HG02623 (cell line): ENCODE results near the gene CHAC1.
A peak's percentile ranks its signal among the peaks of the same experiment; 100 is the strongest.
"Not testable (repeated sequence)": the region's sequence is repeated elsewhere in the genome, so short reads cannot be mapped to it uniquely, and the experiment has no call there.

Experiments used
- ATAC-seq: cut with Tn5 transposase; IDR thresholded peaks from one replicate; pipeline ENCODE4 v1.9.1; 2021; ENCODE audit warnings: moderate library complexity; ENCODE audit not compliant: unreplicated experiment

The CHAC1 gene

DNA sequence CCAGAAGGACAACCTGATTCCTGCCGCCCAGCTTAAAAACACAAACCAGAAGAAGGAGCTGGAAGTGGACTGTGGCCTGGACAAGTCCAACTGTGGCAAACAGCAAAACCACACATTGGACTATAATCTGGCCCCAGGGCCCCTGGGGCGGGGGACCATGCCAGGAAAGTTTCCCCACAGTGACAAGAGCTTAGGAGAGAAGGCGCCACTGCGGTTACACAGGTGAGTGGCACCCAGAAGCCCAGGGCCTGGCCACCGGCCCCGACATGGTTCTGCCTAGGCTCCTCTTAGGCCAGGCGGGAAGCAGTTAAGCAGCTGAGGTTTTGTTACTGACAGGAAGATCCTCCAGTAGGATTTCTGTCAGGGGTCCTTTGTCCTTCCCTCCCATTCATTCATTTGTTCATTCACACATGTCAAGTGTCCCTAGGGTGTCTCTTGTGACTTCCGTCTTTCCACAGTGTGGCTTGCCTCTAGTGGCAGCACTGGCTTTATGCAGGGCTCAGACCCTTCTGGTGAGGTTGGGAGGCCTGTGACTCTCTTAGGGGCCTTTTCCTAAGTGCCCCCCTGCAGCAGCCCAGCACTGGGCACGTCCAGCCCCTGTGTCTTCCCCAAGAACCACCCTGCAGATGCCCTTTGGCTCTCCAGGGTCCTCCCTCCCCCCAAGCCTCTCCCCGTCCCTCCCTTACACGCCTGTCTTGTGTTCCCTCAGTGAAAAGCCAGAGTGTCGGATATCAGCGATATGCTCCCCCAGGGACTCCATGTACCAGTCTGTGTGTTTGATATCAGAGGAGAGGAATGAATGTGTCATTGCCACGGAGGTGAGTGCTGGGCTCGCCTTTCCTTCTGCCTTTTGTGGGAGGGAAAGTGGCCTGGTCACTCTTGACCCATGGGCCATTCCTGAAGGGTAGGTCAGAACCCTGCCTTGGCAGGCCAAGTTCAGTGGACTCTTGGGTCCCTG, 16.3 kb upstream of the CHAC1 start:
- ATAC-seq = no peak

DNA sequence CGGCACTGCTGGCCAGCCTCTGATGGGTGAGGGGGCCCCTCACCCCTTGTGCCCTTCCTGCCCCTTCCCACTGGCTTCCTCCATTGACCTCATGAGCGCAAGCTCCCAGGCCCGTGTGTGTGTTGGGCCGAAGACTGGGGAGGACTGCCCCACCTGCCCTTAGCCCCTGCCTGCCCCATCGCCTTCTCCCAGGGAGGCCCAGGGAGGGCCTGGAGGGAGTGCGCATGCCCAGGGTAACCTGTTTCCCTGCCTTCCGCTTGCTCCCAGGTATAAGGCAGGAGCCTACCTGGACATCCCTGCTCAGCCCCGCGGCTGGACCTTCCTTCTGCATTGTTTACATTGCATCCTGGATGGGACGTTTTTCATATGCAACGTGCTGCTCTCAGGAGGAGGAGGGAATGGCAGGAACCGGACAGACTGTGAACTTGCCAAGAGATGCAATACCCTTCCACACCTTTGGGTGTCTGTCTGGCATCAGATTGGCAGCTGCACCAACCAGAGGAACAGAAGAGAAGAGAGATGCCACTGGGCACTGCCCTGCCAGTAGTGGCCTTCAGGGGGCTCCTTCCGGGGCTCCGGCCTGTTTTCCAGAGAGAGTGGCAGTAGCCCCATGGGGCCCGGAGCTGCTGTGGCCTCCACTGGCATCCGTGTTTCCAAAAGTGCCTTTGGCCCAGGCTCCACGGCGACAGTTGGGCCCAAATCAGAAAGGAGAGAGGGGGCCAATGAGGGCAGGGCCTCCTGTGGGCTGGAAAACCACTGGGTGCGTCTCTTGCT, 15.3 kb upstream of the CHAC1 start:
- no peak for ATAC-seq

DNA sequence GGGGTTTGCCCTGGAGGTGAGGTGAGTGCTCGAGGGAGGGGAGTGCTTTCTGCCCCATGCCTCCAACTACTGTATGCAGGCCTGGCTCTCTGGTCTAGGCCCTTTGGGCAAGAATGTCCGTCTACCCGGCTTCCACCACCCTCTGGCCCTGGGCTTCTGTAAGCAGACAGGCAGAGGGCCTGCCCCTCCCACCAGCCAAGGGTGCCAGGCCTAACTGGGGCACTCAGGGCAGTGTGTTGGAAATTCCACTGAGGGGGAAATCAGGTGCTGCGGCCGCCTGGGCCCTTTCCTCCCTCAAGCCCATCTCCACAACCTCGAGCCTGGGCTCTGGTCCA, 14.8 kb upstream of the CHAC1 start:
- no peak for ATAC-seq

DNA sequence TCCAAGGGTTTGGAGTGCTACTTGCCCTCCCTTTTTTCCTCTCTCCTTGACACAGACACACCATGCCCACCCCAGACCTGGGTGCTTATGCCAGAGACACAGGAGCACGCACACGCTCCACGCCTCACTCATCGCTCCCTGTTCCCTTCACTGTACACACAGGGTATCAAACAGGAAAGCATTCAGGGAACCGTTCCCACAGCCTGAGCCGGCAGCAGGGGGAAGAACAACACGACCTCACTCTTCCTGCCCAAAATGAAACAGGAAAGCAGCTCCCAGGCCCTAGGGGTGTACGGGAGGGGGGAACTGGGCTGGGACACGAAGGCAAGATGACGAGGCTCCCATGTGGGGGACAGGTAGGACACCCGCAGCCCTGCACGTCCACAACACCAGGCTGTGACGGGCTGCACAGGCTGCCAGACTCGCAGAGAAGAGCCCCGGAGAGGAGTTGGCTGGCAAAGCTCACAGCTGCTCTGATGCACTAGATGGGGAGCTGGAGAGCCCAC, 12.9 kb upstream of the CHAC1 start:
- ATAC-seq = no peak

DNA sequence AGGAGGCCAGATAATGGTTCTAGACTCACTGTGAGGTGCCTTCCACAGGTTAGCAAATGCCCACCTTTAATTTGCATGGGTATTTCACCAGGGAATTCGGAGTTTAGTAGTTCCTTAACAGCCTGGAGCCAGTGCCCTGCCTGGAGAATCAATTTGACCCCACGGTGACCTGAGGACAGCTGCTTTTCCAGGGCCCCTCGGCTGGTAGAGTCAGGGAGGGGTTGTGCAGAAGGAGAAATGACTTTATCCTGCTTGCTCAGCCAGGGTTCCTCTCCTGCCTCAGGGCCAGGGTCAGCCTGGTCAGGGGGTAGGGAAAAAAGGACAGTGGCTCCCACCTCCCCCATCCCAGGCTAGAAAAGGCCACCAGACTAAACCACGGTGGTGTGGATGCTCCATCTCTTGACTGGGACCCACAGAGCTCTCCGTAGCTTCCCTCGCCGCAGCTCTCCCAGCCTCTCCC, 12.2 kb upstream of the CHAC1 start:
- ATAC-seq = no peak

DNA sequence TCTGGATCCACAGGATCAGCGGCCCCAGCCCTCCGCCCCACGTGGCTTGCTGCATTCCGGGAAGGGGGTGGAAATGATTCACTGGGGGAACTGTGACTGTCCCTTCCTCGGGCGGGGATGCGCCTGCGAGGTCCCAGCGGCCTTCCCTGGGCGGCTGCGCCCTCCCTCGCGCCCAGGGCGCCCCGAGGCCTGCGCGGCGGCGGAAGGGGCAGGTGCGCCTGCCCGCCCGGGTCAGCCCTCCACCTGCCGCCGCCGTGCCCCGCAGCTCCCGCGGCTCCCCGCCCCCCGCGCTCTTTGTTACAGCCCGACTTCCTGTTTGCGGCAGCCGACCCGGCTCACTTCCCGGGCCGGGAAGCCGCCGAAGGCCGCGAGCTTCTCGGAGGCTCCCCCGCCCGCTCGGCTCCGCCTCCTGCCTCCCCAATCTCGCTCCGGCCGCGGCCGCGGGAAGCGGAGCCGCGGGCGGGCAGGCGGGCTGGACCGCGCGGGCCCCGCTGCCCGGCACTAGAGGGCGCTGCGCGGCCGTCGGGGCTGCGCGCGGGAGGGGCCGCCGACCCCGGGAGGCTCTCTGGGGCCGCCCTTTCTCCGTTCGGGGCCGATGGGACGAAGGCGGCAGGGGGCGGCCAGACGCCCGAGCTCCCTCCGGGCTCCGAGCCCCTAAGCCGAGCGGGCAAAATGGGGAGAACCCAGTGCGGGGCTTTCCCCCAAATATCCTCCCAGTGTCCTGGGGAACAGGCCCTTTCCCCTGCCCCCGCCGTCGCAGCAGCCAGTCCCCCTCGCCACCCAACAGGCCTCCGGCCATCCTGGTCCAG, 11.5 kb upstream of the CHAC1 start:
- ATAC-seq = peak; percentile 63

DNA sequence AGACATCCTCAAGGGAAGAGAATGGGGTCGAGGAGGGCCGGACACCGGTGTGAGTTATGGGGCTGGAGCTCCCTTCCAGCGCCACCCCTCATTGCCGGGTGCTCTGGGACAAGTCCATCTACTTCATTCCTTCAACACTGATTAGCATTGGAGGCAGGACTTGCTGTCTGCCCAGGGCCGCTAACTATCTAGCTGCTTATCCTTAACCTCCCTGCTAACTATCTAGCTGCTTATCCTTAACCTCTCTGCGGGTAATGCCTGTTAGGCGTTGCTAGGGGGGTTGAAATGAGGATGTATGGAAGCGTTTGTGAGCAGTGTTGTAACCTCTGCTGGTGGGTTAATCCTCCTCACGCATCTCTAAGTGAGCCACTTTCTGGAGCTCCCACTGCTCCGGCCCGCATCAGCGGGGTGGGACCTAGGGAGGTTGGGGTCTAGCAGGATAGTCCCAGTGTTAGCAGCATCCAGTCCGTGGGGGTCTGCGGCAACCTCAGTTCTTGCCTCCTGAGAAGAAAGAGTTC, 10.9 kb upstream of the CHAC1 start:
- no peak for ATAC-seq

DNA sequence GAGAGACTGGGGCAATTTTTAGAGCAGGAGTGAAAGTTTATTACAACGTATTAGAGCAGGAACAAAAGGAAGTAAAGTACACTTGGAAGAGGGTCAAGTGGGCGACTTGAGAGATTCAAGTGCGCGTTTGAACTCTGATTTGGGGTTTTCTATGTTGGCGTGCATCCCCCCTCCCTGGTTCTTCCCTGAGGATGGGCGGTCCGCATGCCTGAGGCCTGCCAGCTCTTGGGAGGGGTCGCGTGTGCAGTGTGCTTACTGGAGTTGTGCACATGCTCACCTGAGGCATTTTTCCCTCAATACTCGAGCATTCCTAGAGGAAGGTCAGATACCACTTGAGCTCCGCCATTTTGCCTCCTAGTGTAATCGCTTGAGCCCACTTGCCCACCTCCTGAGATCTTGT, 10.4 kb upstream of the CHAC1 start:
- no peak for ATAC-seq

DNA sequence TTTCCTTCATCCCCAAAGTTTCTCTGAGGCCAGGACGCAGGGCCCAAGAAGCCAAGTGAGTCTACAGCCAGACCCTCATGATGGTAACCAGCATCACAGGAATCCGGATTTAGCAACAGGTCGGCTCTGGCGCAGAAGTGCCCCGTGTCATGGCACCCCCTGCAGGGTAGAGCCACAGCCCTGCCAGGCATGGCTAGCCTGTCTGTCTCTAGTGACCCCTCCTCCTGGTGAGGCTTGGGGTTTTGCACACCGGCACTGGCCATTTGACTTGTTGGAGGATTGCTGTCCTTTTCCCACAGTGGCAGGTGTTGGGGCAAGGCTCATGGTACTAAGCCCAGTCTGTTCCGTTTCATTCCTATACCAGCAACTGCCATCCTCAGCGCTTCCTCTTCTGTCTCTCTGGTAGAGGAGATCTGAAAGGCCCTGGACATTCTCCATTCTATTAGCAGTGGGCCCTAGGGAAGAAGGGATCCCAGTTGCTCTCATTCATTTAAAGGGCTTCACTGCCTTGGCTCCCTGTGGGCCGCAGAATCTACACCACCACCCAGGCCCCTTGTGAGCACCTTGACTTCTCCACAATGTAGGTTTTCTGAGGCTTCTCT, 9.4 kb upstream of the CHAC1 start:
- no peak for ATAC-seq

DNA sequence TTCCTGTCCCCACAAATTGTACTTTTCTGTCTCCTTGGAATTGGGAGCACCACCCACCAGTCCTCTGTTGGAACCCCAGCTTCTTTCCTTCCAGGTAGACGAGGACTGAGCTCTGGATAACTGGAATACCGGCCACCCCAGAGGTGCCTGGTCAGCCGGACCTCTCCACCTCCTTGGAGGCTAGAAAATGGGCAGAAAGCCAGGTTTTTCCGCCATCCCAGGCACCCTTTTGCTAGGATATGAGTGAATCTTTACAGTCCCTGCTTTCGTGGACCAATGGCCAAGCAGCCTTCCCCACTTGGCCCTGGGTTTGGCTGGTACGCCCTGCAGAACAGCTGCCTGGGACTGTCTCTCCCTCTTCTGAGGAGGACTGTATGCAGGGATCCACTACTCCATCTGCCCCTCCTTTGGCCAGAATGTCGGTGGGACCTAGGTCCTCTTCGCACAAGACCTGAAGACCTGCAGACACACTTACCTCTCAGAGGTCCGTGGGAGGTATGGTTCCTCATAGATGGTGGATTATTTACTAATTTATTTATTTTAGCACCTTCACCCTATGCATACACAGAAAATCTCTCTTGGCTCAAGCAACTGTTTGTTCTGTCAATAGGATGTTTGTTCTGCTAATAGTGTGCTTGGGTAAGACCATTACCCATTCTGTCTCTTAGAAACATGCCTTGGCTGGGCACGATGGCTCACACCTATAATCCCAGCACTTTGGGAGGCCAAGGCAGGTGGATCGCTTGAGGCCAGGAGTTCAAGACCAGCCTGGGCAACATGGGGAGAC, 8.6 kb upstream of the CHAC1 start:
- no peak for ATAC-seq

DNA sequence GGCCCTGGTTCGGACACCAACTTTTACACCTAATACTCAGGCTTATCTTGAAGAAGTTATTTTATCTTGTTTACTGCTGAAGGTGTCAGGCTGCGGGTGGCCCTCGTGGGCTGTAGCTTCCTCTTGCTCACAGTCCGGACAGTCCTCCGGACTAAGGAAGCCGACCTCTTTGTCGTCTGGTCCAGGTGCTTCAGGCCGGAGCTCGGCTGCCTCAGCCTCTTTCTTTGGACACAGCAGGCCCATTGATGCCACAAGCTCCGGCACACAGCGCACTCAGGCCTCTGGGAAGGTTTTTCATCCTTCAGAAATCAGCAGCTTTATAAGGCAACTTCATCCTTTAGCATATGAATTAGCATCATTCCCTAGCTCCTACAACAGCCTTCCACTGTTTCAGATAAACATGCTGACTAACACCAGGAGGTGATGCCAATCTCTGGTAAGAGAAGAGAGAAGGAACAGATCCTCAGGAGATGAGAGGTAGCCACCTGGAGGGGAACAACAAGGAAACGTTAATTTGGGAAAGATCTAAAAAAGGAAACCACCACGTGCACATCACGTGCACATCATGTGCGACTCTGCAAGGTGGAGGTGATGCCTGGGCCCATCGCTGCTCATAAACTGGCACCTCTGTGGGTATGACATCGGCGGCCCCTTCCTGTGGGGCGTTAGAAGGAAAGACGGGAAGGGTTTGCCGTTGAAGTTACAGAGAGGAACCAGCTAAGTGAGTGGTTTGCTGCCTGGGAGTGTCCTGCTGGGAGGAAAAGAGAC, 4.4 kb upstream of the CHAC1 start:
- ATAC-seq = no peak

DNA sequence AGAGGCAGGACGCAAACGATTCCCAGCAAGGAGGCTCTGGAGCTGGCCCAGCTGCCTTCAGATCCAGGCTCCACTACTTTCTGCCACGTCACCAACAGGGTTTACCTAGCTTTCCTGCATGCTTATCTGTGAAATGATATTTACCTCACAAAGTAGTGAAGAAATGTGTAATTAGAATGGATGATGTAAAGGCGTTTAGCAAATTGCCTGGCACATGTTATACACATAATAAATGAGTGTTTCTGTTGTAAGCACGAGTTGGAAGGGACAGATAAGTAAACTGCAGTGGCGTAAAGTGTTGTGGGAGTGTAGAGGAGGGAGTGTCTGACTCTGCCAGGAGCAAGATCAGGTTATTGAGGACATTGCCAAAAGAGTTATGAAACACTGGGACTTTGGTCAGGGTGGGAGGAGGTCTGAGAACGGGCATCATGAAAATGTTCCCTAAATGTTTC, 3.5 kb upstream of the CHAC1 start:
- ATAC-seq = no peak

DNA sequence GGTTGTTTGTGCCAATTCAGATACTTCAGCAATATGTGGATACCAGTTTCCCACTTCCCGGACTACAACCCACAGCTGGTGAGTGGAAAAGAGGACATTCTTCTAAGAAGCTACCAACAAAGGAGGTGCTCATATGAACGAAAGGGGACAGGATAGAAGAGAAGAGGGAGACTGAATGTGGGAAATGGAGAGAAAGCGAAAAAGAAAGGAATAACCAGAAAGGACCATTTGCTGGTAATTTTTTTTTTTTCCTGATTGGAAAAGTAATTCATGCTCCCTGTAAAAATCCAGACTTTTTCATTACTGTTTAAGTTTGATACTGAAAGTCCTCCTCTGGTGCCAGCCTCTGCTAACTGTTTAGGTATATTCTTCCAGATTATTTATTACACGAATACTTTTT, 1.5 kb upstream of the CHAC1 start:
- no peak for ATAC-seq

DNA sequence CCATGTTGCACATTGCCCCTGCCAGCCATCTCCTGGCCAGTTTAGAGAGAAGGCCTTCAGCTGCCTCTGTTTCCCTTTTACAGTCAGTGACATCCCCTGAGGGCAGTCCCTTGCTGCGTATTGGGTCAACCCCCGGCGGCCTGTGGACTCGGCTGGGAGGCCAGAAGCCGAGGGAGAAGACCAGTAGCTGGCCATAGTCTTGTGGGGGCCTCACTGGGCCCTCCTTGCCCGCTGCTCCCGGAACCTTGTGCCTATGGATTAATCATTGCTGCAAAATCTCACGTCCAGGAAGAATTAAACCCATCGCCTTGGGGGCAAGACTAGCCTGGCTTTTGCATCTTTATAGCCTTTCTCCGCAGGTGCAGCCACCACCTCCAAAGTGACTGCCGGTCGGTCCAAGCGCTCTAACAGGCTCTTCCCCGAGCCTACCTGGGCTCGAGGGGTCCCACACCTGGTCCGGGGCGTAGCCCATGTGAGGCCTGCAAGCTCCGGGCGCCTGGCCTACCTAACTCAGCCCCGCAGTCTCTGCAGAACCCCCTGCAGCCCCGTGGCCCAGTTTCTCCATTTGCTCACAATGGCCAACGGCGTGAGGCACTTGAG, 870 bp upstream of the CHAC1 start:
- ATAC-seq = no peak

DNA sequence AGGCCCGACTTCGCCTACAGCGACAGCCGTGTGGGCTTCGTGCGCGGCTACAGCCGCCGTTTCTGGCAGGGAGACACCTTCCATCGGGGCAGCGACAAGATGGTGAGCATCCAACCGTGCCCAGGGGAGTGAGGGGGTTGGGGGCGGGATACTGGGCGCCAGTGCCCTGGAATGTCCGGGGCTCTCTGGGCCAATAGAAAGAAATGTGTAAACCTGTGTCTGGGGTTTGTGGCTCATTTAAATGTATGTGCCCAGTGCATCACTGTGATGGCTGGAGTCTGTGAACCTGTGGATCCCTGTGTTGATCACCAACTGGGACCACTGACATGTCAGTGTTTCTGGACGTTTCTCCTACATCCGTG, 423 bp downstream of the CHAC1 start:
- no peak for ATAC-seq

DNA sequence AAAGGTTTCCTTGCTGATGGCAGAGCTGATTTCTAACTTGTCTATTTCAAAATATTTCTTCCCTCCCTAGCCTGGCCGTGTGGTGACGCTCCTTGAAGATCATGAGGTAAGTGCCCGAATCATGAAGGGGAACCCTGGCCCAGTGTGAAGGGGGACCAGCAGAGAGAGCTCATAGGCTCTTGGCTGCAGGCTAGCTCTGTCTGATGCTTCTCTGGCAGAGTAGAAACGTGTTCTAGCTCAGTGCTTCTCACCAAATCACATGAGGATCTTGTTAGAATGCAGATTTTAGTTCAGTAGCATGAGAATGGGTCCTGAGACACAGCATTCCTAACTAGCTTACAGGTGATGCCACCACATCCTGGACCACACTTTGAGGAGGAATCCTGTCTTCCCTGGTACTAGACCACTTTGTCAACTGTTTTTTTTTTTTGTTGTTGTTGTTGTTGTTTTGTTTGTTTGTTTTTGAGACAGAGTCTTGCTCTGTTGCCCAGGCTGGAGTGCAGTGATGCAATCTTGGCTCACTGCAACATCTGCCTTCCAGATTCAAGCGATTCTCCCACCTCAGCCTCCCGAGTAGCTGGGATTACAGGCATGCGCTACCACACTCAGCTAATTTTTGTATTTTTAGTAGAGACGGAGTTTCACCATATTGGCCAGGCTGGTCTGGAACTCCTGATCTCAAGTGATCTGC, 1.0 kb downstream of the CHAC1 start:
- not testable (repeated sequence) for ATAC-seq

DNA sequence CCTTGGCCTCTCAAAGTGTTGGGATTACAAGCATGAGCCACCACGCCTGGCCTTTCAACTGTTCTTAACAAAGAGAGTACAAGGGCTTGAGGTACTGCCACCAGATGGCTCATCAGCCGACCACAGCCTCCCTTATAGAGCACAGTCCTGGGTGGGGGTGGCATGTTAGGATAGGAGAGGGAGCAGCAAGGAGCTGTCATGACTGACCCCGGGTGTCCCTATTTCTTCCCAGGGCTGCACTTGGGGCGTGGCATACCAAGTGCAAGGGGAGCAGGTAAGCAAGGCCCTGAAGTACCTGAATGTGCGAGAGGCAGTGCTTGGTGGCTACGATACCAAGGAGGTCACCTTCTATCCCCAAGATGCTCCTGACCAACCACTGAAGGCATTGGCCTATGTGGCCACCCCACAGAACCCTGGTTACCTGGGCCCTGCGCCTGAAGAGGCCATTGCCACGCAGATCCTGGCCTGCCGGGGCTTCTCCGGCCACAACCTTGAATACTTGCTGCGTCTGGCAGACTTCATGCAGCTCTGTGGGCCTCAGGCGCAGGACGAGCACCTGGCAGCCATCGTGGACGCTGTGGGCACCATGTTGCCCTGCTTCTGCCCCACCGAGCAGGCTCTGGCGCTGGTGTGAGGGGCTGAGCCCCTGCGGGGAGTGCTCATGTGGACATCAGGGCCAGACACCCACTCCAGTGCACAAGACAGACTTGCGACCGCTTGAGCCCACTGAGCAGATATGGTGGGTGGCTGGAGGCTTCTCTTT, 2.1 kb downstream of the CHAC1 start:
- ATAC-seq = no peak
